HG03521 (cell line): ENCODE data around the gene LRRIQ1.

Source experiments
- ATAC-seq: cut with Tn5 transposase; IDR thresholded peaks from one replicate; pipeline ENCODE4 v1.9.1; 2021; ENCODE audit warnings: mild to moderate bottlenecking, moderate library complexity; ENCODE audit not compliant: unreplicated experiment

Gene LRRIQ1

DNA sequence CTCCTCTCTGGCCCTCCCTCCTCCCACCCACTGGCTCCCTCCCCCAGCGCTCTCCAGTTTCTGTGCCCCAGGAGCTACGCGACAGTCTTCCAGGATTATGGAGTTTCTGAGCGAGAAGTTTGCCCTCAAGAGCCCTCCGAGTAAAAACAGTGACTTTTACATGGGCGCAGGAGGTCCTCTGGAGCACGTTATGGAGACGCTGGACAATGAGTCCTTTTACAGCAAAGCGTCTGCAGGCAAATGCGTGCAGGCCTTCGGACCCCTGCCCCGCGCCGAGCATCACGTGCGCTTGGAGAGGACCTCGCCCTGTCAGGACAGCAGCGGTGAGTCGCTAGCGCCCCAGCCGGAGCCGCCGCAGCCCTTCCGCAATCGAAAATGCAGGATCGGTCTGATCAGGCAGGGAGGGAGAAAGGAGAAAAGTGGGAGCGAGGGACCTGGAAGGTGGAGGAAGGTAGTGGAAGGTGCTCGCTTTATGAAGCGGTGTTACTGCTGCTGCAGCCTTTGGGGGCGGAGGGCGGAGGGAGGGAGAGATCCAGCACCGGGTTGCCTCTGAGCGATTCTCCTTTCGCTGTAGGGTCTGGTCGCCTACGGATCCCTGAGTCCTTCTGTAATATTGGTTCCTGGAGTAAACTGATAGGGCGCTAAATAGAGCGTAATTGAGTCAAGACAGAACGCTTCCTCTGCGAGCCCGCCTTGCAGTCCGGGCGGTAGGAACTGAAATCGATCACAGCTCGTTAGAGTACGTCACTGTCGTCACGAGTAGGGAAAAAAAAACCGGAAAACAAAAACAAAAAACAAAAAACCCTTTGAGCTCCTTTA lies 244.2 kb downstream of the LRRIQ1 start, which contains the start of gene ALX1:
Gene ALX1, plus strand, starts transcription at position 56 of the 819 bp plus-strand sequence. Its CDS starts 42 bp downstream, at position 98.
- ATAC-seq: peak; percentile 57

DNA sequence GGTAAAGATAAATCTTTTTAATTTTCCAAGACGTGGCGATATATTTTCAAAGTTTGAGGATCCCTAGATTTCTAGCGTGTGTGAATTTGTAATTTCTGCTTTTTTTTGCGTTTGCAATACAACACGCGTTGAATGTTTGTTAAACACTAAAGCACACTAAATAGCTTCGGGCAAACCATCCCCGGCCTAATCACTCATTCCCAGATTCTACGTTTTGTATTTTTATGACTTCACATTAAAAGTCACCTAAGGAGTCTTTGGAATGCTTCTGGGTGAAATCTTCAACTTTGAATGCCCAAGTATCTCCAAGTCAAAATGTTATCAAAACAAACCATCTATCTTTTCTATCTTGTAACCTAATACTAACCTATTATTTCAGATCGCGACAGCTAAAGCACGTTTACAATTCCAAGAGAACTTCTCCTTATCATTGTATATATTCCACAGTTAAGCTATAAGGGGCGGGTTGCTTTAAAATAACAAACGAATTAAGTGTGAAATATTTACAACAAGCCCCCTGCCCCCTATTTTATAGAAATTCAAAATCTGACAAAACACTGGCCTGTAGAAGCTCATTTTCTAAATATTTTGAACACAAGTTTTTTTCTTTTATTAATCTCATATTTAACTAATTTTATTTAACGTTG lies 245.0 kb downstream of the LRRIQ1 start:
- ATAC-seq: no peak

DNA sequence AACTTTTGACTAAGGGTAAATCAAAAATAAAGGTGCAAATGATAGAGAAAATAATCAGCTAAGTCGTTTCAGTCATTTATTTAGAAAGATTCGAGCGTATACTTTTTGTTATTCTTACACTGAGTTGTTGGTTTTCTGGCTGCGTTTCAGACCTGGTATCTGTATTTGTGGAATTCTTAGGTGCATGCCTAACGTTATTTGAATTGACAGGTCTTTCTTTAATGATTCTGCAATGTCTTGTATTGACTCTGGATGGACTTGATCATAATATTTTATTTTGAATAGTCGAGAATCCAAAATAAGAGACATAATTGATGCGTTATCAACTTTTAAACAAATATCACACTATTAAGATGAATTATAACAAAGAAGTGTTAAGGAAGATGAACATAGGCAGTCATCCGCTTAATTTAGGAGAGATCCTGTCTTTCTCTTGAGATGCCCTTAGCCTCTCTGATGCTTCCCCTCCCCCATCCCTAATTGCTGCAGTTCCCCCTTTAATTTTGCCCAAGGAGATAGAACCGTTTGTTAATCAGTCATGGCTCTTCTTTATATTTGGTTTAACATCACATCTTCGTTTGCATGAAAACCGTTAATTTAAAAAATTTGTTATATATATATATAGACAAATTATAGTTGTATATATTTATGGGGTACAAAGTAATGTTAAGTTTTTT lies 245.6 kb downstream of the LRRIQ1 start:
- ATAC-seq: no peak

DNA sequence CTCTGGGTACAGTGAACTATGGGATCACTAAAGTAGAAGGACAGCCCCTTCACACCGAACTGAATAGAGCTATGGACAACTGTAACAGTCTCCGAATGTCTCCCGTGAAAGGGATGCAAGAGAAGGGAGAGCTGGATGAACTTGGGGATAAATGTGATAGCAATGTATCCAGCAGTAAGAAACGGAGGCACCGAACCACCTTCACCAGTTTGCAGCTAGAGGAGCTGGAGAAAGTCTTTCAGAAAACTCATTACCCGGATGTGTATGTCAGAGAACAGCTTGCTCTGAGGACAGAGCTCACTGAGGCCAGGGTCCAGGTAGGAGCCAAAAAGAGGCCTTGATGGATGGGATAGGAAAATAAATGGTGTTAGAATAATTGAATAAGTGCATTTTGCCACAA lies 247.4 kb downstream of the LRRIQ1 start:
- ATAC-seq: no peak
